MM.1S (cell line): ENCODE data around the gene HIGD2A.

ENCODE experiments used
- EZH2phosphoT487 ChIP-seq: fragments of 300-600 bp; sonication (generic); IDR thresholded peaks from 2 replicates; pipeline ENCODE4 v1.6.1; 2018; ENCODE audit warnings: antibody characterized with exemption, low read length
- TF ChIP-seq, protein P1 (sequence below): fragments of 300-600 bp; sonication (generic); IDR thresholded peaks from 2 replicates; pipeline ENCODE4 v1.5.1; 2016; ENCODE audit warnings: antibody characterized with exemption, low read length, mixed read lengths

DNA sequence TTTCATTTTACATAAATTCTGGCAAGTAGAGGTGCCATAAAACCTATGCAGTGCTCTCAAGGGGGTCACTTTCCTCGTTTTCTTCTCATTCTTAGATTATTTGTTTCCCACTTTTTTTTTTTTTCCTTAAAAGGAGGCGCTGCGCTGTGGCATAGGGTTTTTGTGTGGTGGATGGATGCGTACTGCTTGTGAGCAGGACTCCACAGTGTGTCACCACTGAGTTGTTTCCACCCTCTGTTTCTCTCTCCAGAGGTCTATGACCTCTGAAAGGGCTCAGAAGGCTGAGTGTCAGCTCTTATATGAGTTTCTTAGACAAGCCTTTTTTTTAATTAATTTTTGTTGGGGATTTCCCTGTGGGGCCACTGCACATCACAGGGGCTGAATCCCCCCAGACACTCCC, 41.4 kb downstream of the HIGD2A start:
- TF ChIP-seq, protein P1, sequence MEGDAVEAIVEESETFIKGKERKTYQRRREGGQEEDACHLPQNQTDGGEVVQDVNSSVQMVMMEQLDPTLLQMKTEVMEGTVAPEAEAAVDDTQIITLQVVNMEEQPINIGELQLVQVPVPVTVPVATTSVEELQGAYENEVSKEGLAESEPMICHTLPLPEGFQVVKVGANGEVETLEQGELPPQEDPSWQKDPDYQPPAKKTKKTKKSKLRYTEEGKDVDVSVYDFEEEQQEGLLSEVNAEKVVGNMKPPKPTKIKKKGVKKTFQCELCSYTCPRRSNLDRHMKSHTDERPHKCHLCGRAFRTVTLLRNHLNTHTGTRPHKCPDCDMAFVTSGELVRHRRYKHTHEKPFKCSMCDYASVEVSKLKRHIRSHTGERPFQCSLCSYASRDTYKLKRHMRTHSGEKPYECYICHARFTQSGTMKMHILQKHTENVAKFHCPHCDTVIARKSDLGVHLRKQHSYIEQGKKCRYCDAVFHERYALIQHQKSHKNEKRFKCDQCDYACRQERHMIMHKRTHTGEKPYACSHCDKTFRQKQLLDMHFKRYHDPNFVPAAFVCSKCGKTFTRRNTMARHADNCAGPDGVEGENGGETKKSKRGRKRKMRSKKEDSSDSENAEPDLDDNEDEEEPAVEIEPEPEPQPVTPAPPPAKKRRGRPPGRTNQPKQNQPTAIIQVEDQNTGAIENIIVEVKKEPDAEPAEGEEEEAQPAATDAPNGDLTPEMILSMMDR: no peak
- TF ChIP-seq EZH2phosphoT487: no peak
